ENCODE results near the gene MTO1. TPM values are rescaled to one million over a fixed set of nuclear protein-coding genes. Genes with fewer than 3 reads are reported as not detected.
"Not testable (repeated sequence)": the region's sequence is repeated elsewhere in the genome, so short reads cannot be mapped to it uniquely, and the experiment has no call there.

The MTO1 gene
- total RNA-seq, 1 experiment from 2014 or later: 50.8 TPM

DNA sequence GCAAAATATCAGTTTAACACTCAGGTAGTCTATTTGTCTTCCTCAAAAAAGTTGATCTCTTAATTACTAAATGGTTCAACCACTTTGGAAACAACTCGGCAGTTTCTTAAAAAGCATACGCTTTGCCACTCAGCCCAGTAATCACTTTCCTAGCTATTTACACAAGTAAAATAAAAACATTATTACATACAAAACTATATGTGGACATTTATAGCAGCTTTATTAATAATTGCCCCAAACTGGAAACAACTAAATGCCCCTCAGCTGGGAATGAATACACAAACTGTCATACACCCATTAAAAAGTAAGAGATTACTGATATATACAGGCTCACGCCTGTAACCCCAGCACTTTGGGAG lies 51.9 kb downstream of the MTO1 start:
- Mint-ChIP-seq H3K9me3 (ENCODE audit: unreplicated experiment) (no peaks in the 10 kb centered on the region), H3K4me1 (ENCODE audit: insufficient read depth, unreplicated experiment) (peaks cover 12% of the 10 kb centered on the region), H3K4me3 (ENCODE audit: unreplicated experiment) (no peak overlapping the region), H3K27me3 (ENCODE audit: insufficient read depth, unreplicated experiment) (no peaks in the 10 kb centered on the region), H3K27ac (ENCODE audit: low read depth, unreplicated experiment) (peak overlapping the region; percentile 63), H3K36me3 (ENCODE audit: insufficient read depth, unreplicated experiment) (peaks cover 68% of the 10 kb centered on the region)
- POLR2A ChIA-PET: interaction anchor here (0.5 to 12.5 kb wide), 22 partner anchors 8 to 183 kb away, joined by 3 to 196 read pairs (median 5); partner anchors contain the start of genes CD109, EEF1A1, MTO1 and SLC17A5
- CTCF ChIA-PET: interaction anchor here (0.7 to 6.5 kb wide), 11 partner anchors 31 to 163 kb away, joined by 3 to 108 read pairs (median 4); no protein-coding TSS in a partner anchor
- TF ChIP-seq, protein P1, sequence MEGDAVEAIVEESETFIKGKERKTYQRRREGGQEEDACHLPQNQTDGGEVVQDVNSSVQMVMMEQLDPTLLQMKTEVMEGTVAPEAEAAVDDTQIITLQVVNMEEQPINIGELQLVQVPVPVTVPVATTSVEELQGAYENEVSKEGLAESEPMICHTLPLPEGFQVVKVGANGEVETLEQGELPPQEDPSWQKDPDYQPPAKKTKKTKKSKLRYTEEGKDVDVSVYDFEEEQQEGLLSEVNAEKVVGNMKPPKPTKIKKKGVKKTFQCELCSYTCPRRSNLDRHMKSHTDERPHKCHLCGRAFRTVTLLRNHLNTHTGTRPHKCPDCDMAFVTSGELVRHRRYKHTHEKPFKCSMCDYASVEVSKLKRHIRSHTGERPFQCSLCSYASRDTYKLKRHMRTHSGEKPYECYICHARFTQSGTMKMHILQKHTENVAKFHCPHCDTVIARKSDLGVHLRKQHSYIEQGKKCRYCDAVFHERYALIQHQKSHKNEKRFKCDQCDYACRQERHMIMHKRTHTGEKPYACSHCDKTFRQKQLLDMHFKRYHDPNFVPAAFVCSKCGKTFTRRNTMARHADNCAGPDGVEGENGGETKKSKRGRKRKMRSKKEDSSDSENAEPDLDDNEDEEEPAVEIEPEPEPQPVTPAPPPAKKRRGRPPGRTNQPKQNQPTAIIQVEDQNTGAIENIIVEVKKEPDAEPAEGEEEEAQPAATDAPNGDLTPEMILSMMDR (IDR thresholded peaks at IDR 0.05; ENCODE audit: unreplicated experiment): no peak
- DNase-seq (ENCODE audit: unreplicated experiment): no peak
- intact Hi-C loops (cut with micrococcal nuclease): no loop called here
- no TSS peak for BruUV-seq (replicated peaks)

DNA sequence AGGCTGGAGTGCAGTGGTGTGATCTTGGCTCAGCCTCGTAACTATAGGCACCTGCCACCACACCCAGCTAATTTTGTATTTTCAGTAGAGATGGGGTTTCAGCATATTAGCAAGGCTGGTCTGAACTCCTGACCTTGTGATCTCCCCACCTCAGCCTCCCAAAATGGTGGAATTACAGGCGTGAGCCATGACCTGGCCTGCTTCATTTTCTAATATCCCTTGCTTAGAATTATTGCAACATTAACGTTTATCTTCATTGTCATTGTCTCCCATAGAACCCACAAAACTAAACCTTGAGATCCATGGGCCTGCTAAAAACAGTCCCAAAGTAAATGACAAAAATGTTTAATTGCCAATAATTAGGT lies 53.2 kb downstream of the MTO1 start:
- peak; percentile 35 for DNase-seq (ENCODE audit: unreplicated experiment)
- BruUV-seq (replicated peaks): no TSS peak
- H3K4me1 Mint-ChIP-seq (ENCODE audit: insufficient read depth, unreplicated experiment): peaks cover 12% of the 10 kb centered on the region
- peaks cover 81% of the 10 kb centered on the region for H3K36me3 Mint-ChIP-seq (ENCODE audit: insufficient read depth, unreplicated experiment)
- TF ChIP-seq, protein P1 (IDR thresholded peaks at IDR 0.05; ENCODE audit: unreplicated experiment): no peak
- peak overlapping the region; percentile 63 for H3K27ac Mint-ChIP-seq (ENCODE audit: low read depth, unreplicated experiment)
- no peak overlapping the region for H3K4me3 Mint-ChIP-seq (ENCODE audit: unreplicated experiment)
- intact Hi-C loops (cut with micrococcal nuclease): loop anchor here (1.0 kb wide), 2 partner anchors 96 to 138 kb away; no protein-coding TSS in a partner anchor
- no peaks in the 10 kb centered on the region for H3K27me3 Mint-ChIP-seq (ENCODE audit: insufficient read depth, unreplicated experiment)
- ChIA-PET CTCF (interaction anchor here (0.6 to 6.5 kb wide), 12 partner anchors 13 to 221 kb away, joined by 3 to 108 read pairs (median 4); no protein-coding TSS in a partner anchor), POLR2A (interaction anchor here (0.7 to 12.5 kb wide), 13 partner anchors 11 to 286 kb away, joined by 3 to 196 read pairs (median 9); partner anchors contain the start of genes MTO1 and SLC17A5)
- no peaks in the 10 kb centered on the region for H3K9me3 Mint-ChIP-seq (ENCODE audit: unreplicated experiment)

DNA sequence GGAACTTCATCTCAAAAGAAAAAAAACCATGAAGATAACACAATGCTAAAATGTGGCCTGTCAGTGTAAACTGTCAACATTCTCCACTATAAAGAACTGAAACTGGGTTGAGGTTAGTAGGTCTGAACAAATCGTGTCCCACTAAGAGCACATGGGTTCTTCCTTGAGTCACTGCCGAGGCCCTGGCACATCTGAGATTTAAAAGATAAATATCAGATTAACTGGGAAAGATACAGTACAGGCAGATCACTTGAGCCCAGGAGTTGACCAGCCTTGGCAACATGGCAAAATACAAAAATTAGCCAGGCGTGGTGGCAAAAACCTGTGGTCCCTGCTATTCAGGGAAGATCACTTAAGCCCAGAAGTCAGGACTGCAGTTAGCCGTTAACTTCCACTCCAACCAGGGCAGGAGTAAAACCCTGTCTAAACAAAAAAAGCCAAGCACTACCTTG lies 53.7 kb downstream of the MTO1 start:
- ChIA-PET POLR2A (interaction anchor here (0.7 to 12.5 kb wide), 16 partner anchors 9 to 285 kb away, joined by 3 to 196 read pairs (median 5); partner anchors contain the start of genes CGAS, MTO1 and SLC17A5), CTCF (interaction anchor here (0.6 to 6.5 kb wide), 14 partner anchors 13 to 174 kb away, joined by 3 to 108 read pairs (median 4); no protein-coding TSS in a partner anchor)
- intact Hi-C loops (cut with micrococcal nuclease): loop anchor here (1.0 kb wide), 2 partner anchors 95 to 137 kb away; no protein-coding TSS in a partner anchor
- Mint-ChIP-seq H3K27ac (ENCODE audit: low read depth, unreplicated experiment) (peak overlapping the region; percentile 35), H3K4me3 (ENCODE audit: unreplicated experiment) (no peak overlapping the region), H3K4me1 (ENCODE audit: insufficient read depth, unreplicated experiment) (peaks cover 12% of the 10 kb centered on the region), H3K36me3 (ENCODE audit: insufficient read depth, unreplicated experiment) (peaks cover 86% of the 10 kb centered on the region), H3K9me3 (ENCODE audit: unreplicated experiment) (no peaks in the 10 kb centered on the region), H3K27me3 (ENCODE audit: insufficient read depth, unreplicated experiment) (no peaks in the 10 kb centered on the region)
- BruUV-seq (replicated peaks): no TSS peak
- peak; percentile 32 for DNase-seq (ENCODE audit: unreplicated experiment)
- TF ChIP-seq, protein P1 (IDR thresholded peaks at IDR 0.05; ENCODE audit: unreplicated experiment): no peak

DNA sequence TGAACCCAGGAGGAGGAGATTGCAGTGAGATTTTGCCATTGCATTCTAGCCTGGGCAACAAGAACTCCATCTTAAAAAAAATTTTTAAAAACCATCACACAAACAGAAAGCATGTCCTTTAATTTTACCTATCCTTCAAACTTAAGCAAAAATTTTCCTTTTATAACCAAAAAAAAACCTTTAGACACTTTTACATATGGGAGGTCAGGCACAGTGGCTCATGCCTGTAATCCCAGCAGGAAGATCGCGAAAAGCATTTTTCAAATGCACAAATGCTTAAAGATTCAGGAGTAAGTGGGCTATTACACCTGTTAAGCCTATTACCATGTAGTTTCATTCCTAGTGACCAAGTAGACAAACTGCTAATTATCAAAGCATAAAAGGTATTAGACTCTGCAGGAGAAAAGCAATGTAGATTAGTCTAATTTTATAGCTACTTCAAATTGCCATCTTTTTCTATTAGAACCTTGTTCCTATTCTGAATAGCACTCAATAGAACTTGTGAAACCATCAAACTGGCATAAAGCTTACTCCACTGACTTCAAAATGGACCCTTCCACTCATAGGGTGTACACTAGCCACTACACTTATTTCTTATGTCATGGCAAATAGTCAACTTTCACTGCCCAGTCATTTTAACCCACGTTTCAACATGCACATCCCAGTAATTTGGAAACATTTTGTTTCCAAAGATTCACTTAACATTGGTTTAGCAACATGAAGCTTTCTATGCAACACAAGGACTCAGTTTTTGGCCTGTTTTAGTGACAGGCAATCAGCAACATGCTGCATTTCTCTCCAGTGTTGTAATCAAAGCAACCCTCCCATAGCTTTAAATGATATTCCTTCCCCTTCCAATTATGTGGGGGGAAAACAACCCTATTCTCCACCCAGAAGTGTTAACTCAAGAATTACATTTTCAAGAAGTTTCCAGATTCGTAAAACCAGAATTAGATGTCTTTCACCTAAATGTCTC lies 55.3 kb downstream of the MTO1 start:
- Mint-ChIP-seq H3K27ac (ENCODE audit: low read depth, unreplicated experiment) (no peak overlapping the region), H3K4me3 (ENCODE audit: unreplicated experiment) (peak overlapping the region; percentile 60), H3K27me3 (ENCODE audit: insufficient read depth, unreplicated experiment) (no peaks in the 10 kb centered on the region), H3K4me1 (ENCODE audit: insufficient read depth, unreplicated experiment) (peaks cover 12% of the 10 kb centered on the region), H3K9me3 (ENCODE audit: unreplicated experiment) (no peaks in the 10 kb centered on the region), H3K36me3 (ENCODE audit: insufficient read depth, unreplicated experiment) (peaks cover 88% of the 10 kb centered on the region)
- POLR2A ChIA-PET: interaction anchor here (0.6 to 12.5 kb wide), 10 partner anchors 26 to 136 kb away, joined by 3 to 244 read pairs (median 6); partner anchors contain the start of genes CGAS, MTO1 and SLC17A5
- CTCF ChIA-PET: interaction anchor here (0.6 to 6.5 kb wide), 11 partner anchors 51 to 1693 kb away, joined by 3 to 108 read pairs (median 3); partner anchors contain the start of gene SLC17A5
- intact Hi-C loops (cut with micrococcal nuclease): no loop called here
- peak; percentile 22 for DNase-seq (ENCODE audit: unreplicated experiment)
- BruUV-seq (replicated peaks): no TSS peak
- TF ChIP-seq, protein P1 (IDR thresholded peaks at IDR 0.05; ENCODE audit: unreplicated experiment): no peak

DNA sequence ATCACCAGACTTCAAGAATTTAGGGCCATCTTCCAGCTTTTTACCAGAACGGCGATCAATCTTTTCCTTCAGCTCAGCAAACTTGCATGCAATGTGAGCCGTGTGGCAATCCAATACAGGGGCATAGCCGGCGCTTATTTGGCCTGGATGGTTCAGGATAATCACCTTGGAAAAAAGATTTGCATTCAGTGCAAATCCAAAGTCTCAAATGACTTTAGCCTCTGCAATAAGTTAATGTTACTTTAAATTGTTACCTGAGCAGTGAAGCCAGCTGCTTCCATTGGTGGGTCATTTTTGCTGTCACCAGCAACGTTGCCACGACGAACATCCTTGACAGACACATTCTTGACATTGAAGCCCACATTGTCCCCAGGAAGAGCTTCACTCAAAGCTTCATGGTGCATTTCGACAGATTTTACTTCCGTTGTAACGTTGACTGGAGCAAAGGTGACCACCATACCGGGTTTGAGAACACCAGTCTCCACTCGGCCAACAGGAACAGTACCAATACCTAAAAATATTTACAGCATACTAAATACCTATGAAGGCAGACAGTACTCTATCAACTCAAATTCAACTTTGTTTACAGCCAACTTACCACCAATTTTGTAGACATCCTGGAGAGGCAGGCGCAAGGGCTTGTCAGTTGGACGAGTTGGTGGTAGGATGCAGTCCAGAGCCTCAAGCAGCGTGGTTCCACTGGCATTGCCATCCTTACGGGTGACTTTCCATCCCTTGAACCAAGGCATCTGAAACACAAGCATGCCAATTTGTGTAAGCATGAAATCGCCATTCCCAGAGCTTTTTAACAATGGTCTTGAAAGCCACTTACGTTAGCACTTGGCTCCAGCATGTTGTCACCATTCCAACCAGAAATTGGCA lies 56.8 kb downstream of the MTO1 start:
- H3K27me3 Mint-ChIP-seq (ENCODE audit: insufficient read depth, unreplicated experiment); intact Hi-C loops (cut with micrococcal nuclease); BruUV-seq (replicated peaks); H3K9me3 Mint-ChIP-seq (ENCODE audit: unreplicated experiment); DNase-seq (ENCODE audit: unreplicated experiment): not testable (repeated sequence)
- H3K36me3 Mint-ChIP-seq (ENCODE audit: insufficient read depth, unreplicated experiment): peaks cover 86% of the 10 kb centered on the region
- POLR2A ChIA-PET: interaction anchor here (0.6 to 12.5 kb wide), 11 partner anchors 51 to 1900 kb away, joined by 3 to 244 read pairs (median 7); partner anchors contain the start of genes MTO1, SLC17A5 and TMEM30A
- H3K27ac Mint-ChIP-seq (ENCODE audit: low read depth, unreplicated experiment): peak overlapping the region; percentile 99
- peak overlapping the region; percentile 88 for H3K4me3 Mint-ChIP-seq (ENCODE audit: unreplicated experiment)
- H3K4me1 Mint-ChIP-seq (ENCODE audit: insufficient read depth, unreplicated experiment): peaks cover 12% of the 10 kb centered on the region
- CTCF ChIA-PET: interaction anchor here (0.6 to 6.5 kb wide), 6 partner anchors 62 to 135 kb away, joined by 3 to 108 read pairs (median 6); partner anchors contain the start of gene SLC17A5

Data from MCF 10A (cell line).